ENCODE measurements around the gene LIPA.
"Not testable (repeated sequence)": the region's sequence is repeated elsewhere in the genome, so short reads cannot be mapped to it uniquely, and the experiment has no call there.

Gene LIPA

GRCh38 chr10:89207181-89207800 is 44.3 kb downstream of the LIPA start, which contains the start of gene CH25H:
CH25H (minus strand) TSS chr10:89207317; CDS start chr10:89207292, 25 bp downstream.
- peaks cover 19 to 23% of the 10 kb centered on the region in 2 donors for H3K27me3 Mint-ChIP-seq
- ATAC-seq (replicated peaks): peak; percentile 48
- H3K36me3 Mint-ChIP-seq (ENCODE audit: insufficient read depth): peaks cover 8% of the 10 kb centered on the region
- DNase-seq: peak in 2 of 3 experiments; percentile 13 to 33
- H3K4me1 Mint-ChIP-seq (ENCODE audit: low read depth in 2 of 2): peaks cover 9 to 15% of the 10 kb centered on the region in 2 donors
- H3K4me3 Mint-ChIP-seq: peak within 1 kb of the TSS; percentile 85 to 91
- peak within 1 kb of the TSS; percentile 5 to 73 for H3K27ac Mint-ChIP-seq
- H3K9me3 Mint-ChIP-seq: no peaks in the 10 kb centered on the region

- DNase-seq: peak; percentile 35 to 43 (median 39)
These were observed 45.0 kb downstream of the LIPA start for GRCh38 chr10:89206402-89207180.

DNA sequence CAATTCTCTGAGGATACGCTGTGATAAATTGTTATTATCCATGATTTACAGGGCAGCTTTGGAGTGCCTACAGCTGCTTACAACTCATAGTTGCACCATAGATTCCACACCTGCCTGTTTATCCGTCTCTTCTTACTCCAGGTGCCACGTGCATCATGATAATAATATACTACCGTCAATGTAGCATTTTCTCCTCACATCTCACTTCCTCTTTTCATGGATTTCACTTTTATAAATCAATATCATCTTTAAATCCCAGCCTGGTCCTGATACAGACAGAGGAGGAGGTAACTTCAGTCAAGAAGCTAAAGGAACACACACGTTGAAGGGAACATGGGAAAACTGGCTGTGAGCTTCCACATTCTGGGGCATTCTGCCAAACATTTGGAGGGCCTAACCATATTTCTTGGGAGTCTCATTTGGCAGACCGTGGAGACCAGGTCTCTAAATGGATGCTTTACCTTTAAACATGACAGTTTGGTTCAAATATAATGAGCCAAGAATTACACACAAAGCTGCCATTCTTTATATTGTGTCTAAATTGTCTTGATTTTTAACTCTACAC is 46.9 kb downstream of the LIPA start:
- DNase-seq: no peak
- Mint-ChIP-seq H3K36me3 (ENCODE audit: insufficient read depth) (peaks cover 6% of the 10 kb centered on the region), H3K27ac (no peak overlapping the region), H3K27me3 (peaks cover 7 to 13% of the 10 kb centered on the region in 2 donors), H3K4me1 (ENCODE audit: low read depth in 2 of 2) (peaks cover 15 to 16% of the 10 kb centered on the region in 2 donors), H3K4me3 (no peak overlapping the region), H3K9me3 (no peaks in the 10 kb centered on the region)
- no peak for ATAC-seq (replicated peaks)

More at GRCh38 chr10:89206402-89207180, 45.0 kb downstream of the LIPA start:
- ATAC-seq (replicated peaks): peak; percentile 78
- Mint-ChIP-seq H3K9me3 (no peaks in the 10 kb centered on the region), H3K27ac (peak overlapping the region; percentile 5 to 73), H3K27me3 (peaks cover 19 to 23% of the 10 kb centered on the region in 2 donors), H3K4me1 (ENCODE audit: low read depth in 2 of 2) (peaks cover 9 to 15% of the 10 kb centered on the region in 2 donors), H3K36me3 (ENCODE audit: insufficient read depth) (peaks cover 8% of the 10 kb centered on the region), H3K4me3 (peak overlapping the region; percentile 85 to 91)

GRCh38 chr10:89203237-89203636 is 48.3 kb downstream of the LIPA start:
- Mint-ChIP-seq H3K9me3 (no peaks in the 10 kb centered on the region), H3K36me3 (ENCODE audit: insufficient read depth) (peaks cover 6% of the 10 kb centered on the region), H3K4me3 (no peak overlapping the region), H3K4me1 (ENCODE audit: low read depth in 2 of 2) (peaks cover 14 to 16% of the 10 kb centered on the region in 2 donors), H3K27me3 (peaks cover 0 to 13% of the 10 kb centered on the region in 2 donors), H3K27ac (no peak overlapping the region)
- DNase-seq: no peak
- no peak for ATAC-seq (replicated peaks)

DNA sequence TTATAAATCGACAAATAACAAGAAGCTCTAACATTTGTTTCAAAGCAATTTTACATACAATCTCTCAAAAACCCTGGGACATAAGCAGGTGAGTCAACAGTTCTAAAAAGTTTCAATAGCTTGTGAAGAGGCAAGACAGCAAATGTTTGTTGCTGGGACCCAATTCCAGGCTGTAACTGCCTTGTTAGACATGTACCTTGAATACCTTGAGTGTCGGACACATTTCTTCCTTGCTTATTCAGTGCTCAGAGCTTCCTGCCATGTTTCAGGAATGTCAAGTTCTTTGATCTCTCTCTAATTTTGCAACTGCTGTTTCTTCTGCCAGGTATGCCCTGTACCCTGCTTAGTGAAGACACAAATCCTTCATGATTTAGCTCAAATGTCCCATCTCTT is 49.5 kb downstream of the LIPA start:
- ATAC-seq (replicated peaks) (no peak), DNase-seq (no peak)
- H3K4me1 Mint-ChIP-seq (ENCODE audit: low read depth in 2 of 2): peaks cover 8 to 15% of the 10 kb centered on the region in 2 donors
- peaks cover 6% of the 10 kb centered on the region for H3K36me3 Mint-ChIP-seq (ENCODE audit: insufficient read depth)
- H3K4me3 Mint-ChIP-seq: no peak overlapping the region
- peaks cover 0 to 13% of the 10 kb centered on the region in 2 donors for H3K27me3 Mint-ChIP-seq
- H3K9me3 Mint-ChIP-seq: no peaks in the 10 kb centered on the region
- no peak overlapping the region for H3K27ac Mint-ChIP-seq

DNA sequence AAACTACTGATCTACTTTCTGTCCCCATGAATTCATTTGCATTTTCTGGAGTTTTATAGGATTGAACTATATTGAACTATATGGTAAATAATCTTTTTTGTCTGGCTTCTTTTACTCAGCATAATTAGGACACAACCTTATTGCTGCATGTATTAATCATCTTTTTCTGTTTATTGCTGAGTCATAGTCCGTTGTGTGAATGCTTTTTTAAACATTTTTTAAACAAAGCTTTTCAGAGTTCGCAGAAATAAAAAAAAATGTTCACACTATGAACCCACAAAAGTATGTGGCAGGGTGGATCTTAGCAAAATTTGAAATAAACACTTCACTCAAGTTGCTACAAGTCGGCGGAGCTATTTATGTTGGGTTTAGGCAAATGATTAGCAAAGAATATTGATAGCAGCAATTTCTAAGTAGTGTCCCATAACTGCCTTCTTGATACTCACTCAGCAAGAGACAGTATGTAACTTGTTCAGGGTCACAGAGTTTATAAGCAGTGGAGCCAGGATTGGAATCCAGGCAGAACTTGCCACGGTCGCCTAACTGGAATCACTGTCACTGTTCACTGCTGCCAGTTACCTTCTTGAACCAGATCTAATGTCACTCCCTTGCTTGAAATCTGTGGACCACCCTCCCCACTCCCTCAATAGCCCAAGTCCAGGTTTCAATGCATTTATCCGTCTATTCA is 50.1 kb downstream of the LIPA start:
- Mint-ChIP-seq H3K4me3 (peak overlapping the region in 1 of 2 donors; percentile 23), H3K9me3 (no peaks in the 10 kb centered on the region), H3K27ac (no peak overlapping the region), H3K4me1 (ENCODE audit: low read depth in 2 of 2) (peaks cover 3 to 10% of the 10 kb centered on the region in 2 donors), H3K36me3 (ENCODE audit: insufficient read depth) (peaks cover under 1% of the 10 kb centered on the region), H3K27me3 (peaks cover 0 to 8% of the 10 kb centered on the region in 2 donors)
- no peak for DNase-seq
- ATAC-seq (replicated peaks): no peak

DNA sequence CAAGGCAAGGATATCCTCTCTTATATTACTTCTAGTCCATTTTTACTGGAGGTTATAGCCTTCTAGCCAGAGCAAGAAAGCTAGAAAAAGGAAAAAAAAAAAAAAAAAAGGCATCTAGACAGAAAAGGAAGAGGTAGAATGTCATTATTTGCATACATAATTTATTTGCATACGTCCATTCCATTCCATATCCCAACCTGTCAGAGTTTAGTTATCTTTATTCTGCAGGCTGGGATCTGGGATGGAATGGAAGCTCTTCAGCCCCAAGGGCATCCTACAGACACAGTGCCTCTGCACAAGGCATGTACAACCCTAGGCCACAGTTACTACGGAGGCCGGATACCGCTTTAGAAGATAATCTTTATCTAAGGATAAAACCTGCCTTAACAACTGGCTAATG is 54.1 kb downstream of the LIPA start:
- peaks cover 15 to 20% of the 10 kb centered on the region in 2 donors for H3K27me3 Mint-ChIP-seq
- no peak for ATAC-seq (replicated peaks)

GRCh38 chr10:89191301-89191700 is 60.3 kb downstream of the LIPA start:
- H3K27ac Mint-ChIP-seq; ATAC-seq (replicated peaks); DNase-seq; H3K36me3 Mint-ChIP-seq (ENCODE audit: insufficient read depth); H3K9me3 Mint-ChIP-seq; H3K4me3 Mint-ChIP-seq; H3K4me1 Mint-ChIP-seq (ENCODE audit: low read depth in 2 of 2): not testable (repeated sequence)
- peaks cover 28 to 43% of the 10 kb centered on the region in 2 donors for H3K27me3 Mint-ChIP-seq

More for the DNA sequence above, 54.1 kb downstream of the LIPA start:
- H3K27ac Mint-ChIP-seq: no peak overlapping the region
- H3K4me1 Mint-ChIP-seq (ENCODE audit: low read depth in 2 of 2): peaks cover 0 to 7% of the 10 kb centered on the region in 2 donors
- H3K36me3 Mint-ChIP-seq (ENCODE audit: insufficient read depth): no peaks in the 10 kb centered on the region
- no peaks in the 10 kb centered on the region for H3K9me3 Mint-ChIP-seq
- DNase-seq: no peak
- H3K4me3 Mint-ChIP-seq: no peak overlapping the region

- no peak overlapping the region for H3K27ac Mint-ChIP-seq
- no peaks in the 10 kb centered on the region for H3K36me3 Mint-ChIP-seq (ENCODE audit: insufficient read depth)
- no peak overlapping the region for H3K4me3 Mint-ChIP-seq
- peaks cover 28 to 47% of the 10 kb centered on the region in 2 donors for H3K27me3 Mint-ChIP-seq
- no peak for DNase-seq
- ATAC-seq (replicated peaks): no peak
- no peaks in the 10 kb centered on the region for H3K4me1 Mint-ChIP-seq (ENCODE audit: low read depth in 2 of 2)
- no peaks in the 10 kb centered on the region for H3K9me3 Mint-ChIP-seq
These were observed 62.3 kb downstream of the LIPA start for GRCh38 chr10:89189211-89189734.

- ATAC-seq (replicated peaks) (no peak), DNase-seq (no peak)
- Mint-ChIP-seq H3K27me3 (peaks cover 1 to 25% of the 10 kb centered on the region in 2 donors), H3K36me3 (ENCODE audit: insufficient read depth) (no peaks in the 10 kb centered on the region), H3K4me3 (no peak overlapping the region), H3K9me3 (no peaks in the 10 kb centered on the region), H3K4me1 (ENCODE audit: low read depth in 2 of 2) (no peaks in the 10 kb centered on the region), H3K27ac (no peak overlapping the region)
These were observed 65.9 kb downstream of the LIPA start for GRCh38 chr10:89185658-89186057.

DNA sequence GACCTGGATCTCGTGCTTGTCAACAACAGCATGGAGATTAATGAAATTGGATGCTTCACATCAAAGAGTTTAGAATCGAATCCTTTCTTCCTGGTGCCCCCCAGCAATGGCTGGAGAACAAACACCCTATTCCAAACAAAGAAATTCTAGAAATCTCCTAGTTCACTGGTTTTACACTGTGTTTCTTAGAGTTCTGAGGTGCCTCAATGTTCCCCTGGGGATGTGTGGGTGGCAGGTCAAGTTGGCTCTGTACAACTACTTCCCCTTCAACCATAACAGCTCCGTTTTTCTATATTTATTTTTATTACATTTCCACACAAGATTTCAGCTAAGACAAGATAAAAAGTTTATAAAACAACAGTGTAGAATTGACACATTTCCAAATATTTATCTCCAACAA is 66.9 kb downstream of the LIPA start:
- Mint-ChIP-seq H3K27me3 (peaks cover 0 to 26% of the 10 kb centered on the region in 2 donors), H3K36me3 (ENCODE audit: insufficient read depth) (no peaks in the 10 kb centered on the region), H3K4me1 (ENCODE audit: low read depth in 2 of 2) (no peaks in the 10 kb centered on the region), H3K27ac (no peak overlapping the region), H3K9me3 (no peaks in the 10 kb centered on the region), H3K4me3 (no peak overlapping the region)
- ATAC-seq (replicated peaks): no peak
- no peak for DNase-seq

DNA sequence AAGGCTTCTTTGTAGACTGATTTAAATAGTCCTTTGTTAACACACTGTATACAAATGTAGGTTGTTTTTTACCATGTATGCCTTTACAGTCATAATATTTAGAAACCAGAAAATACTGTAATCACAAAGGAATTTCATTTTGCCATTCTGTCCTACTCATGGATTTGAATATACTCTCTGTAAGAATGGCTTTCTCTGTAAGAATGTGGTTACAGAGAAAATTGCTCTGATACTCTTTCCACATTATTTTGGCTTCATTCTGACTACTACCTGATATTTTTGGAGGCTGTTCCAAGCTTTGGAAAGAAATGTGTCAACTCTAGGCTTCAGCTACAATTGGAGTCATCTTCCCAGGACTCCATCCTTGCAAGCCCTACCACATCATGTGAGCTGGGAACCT is 68.0 kb downstream of the LIPA start:
- Mint-ChIP-seq H3K9me3 (no peaks in the 10 kb centered on the region), H3K4me3 (no peak overlapping the region), H3K4me1 (ENCODE audit: low read depth in 2 of 2) (no peaks in the 10 kb centered on the region), H3K27me3 (peaks cover 0 to 27% of the 10 kb centered on the region in 2 donors), H3K36me3 (ENCODE audit: insufficient read depth) (no peaks in the 10 kb centered on the region), H3K27ac (no peak overlapping the region)
- DNase-seq: no peak
- no peak for ATAC-seq (replicated peaks)

GRCh38 chr10:89182894-89183293 is 68.7 kb downstream of the LIPA start:
- H3K4me3 Mint-ChIP-seq: no peak overlapping the region
- H3K27ac Mint-ChIP-seq: no peak overlapping the region
- H3K27me3 Mint-ChIP-seq: peaks cover 0 to 27% of the 10 kb centered on the region in 2 donors
- no peaks in the 10 kb centered on the region for H3K9me3 Mint-ChIP-seq
- ATAC-seq (replicated peaks) (no peak), DNase-seq (no peak)
- H3K4me1 Mint-ChIP-seq (ENCODE audit: low read depth in 2 of 2): no peaks in the 10 kb centered on the region
- no peaks in the 10 kb centered on the region for H3K36me3 Mint-ChIP-seq (ENCODE audit: insufficient read depth)
